ENCODE measurements around the gene HOXC10.

- TF ChIP-seq CTCF (IDR thresholded peaks at IDR 0.05; ENCODE audit: insufficient read depth, low read length) (no peak), REST (IDR thresholded peaks at IDR 0.05; ENCODE audit: insufficient replicate concordance, low read depth) (no peak), SPI1 (IDR thresholded peaks at IDR 0.05; ENCODE audit: borderline replicate concordance, low read depth) (no peak), POLR2AphosphoS5 (IDR thresholded peaks at IDR 0.05; ENCODE audit: low read depth) (no peak)
Observed at GRCh38 chr12:53955036-53955775, 29.7 kb upstream of the HOXC10 start.
